ENCODE results near the gene TP53TG3F.
"Not testable (repeated sequence)": the region's sequence is repeated elsewhere in the genome, so short reads cannot be mapped to it uniquely, and the experiment has no call there.

DNA sequence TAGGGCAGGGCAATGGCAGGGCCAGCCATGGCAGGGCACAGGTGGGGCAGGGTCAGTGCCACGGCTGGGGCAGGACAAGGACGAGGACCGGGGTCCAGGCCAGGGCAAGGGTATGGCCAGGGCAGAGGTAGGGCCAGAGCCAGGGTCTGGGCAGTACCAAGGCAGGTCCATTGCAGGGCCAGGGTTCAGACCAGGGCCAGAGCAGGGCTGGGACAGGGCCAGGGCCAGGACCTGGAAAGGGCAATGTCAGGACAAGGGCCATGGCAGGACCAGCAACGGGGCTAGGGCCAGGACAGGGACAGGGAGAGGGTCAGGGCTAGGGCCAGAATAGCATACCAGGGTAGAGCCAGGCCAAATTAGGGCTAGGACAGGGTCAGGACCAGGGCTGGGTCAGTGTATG is 47.8 kb downstream of the TP53TG3F start:
- TF ChIP-seq, protein P1, sequence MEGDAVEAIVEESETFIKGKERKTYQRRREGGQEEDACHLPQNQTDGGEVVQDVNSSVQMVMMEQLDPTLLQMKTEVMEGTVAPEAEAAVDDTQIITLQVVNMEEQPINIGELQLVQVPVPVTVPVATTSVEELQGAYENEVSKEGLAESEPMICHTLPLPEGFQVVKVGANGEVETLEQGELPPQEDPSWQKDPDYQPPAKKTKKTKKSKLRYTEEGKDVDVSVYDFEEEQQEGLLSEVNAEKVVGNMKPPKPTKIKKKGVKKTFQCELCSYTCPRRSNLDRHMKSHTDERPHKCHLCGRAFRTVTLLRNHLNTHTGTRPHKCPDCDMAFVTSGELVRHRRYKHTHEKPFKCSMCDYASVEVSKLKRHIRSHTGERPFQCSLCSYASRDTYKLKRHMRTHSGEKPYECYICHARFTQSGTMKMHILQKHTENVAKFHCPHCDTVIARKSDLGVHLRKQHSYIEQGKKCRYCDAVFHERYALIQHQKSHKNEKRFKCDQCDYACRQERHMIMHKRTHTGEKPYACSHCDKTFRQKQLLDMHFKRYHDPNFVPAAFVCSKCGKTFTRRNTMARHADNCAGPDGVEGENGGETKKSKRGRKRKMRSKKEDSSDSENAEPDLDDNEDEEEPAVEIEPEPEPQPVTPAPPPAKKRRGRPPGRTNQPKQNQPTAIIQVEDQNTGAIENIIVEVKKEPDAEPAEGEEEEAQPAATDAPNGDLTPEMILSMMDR (IDR thresholded peaks at IDR 0.05; ENCODE audit: low read depth, low read length): not testable (repeated sequence)
- not testable (repeated sequence) for TF ChIP-seq EZH2phosphoT487 (IDR thresholded peaks at IDR 0.05; ENCODE audit: low read depth)
